Posterior vena cava (tissue), 2 donors: Measurements from ENCODE around the gene FAM209A. TPM values are rescaled to one million over a fixed set of nuclear protein-coding genes. Genes with fewer than 3 reads are reported as not detected.

ENCODE experiments used
- total RNA-seq, 2 donors: library from RNA; stranded (reverse); fragmentation: NEBNext Ultra II Directional; extraction: Animal tissue kit (Norgen Biotek cat#: 25700); gene quantifications; one replicate each; pipeline ENCODE4 v1.2.1, GENCODE V29; 2021
- donor health status: DM: yes; HTN: yes; CAD: no.
- donor health status: DM: yes; HTN: yes; CAD: no.

The FAM209A gene
- total RNA-seq, 2 donors from 2014 or later = 0.43 TPM; not detected in 1

Other genes starting within 250 kb of the FAM209A start
- gene FAM210B, start 165.8 kb upstream of the FAM209A start, total RNA-seq = 10 to 100 TPM; 34.3 to 40.3 TPM
- 1 to 10 TPM; 1.8 to 2.9 TPM for gene AURKA, start 132.5 kb upstream of the FAM209A start, total RNA-seq
- gene CSTF1, start 132.1 kb upstream of the FAM209A start, total RNA-seq = 10 to 100 TPM; 18.5 to 19.0 TPM
- 1 to 10 TPM; 1.2 to 2.1 TPM for gene CASS4, start 112.5 kb upstream of the FAM209A start, total RNA-seq
- gene RTF2, start 56.1 kb upstream of the FAM209A start, total RNA-seq = 10 to 100 TPM; 68.2 to 68.7 TPM
- under 1 TPM; 0.38 to 0.65 TPM for gene FAM209B, start 8.5 kb downstream of the FAM209A start, total RNA-seq
- gene TFAP2C, start 104.6 kb downstream of the FAM209A start, total RNA-seq = under 1 TPM; 0.23 to 0.38 TPM